GM18526 (cell line): ENCODE data around the gene ADTRP.

Experiments
- POLR2A ChIP-seq: IDR thresholded peaks from 3 replicates; pipeline ENCODE4 v1.6.1; 2011; ENCODE audit not compliant: insufficient read length; ENCODE audit errors: extremely low read depth

The ADTRP gene

DNA sequence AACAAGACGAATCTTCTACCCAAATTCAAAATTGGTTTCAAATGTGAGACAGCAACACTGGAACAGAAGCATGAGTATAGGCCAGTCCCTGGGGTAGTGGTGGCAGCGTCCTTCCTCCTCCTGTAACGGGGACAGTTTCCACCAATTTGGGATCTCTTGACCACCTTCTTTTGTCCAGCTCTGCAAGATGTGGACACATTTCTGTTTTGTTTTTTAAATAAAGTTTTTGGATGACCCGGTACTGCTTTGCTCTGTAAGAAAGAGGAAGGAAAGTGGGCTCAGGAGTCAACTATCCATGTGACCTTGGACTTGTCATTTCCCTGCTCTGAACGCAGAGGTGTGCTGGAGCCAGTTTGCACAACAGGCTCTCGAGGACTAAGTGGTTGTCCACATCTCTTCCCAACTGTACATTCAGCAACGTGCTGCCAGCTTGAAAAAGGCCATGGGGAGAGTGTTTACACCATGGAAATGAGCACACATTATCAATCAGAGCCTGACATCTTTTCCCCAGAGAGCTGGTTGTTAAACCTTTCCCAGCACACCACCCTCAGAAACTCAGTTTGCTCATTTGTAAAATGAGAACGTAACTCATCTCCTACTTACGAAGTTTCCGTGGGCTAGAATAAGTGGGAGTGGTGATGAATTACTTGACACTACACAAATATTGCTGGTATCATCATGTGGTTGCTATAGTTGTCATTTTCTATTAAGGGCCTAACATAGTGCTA, 66.5 kb downstream of the ADTRP start:
- no peak for TF ChIP-seq POLR2A

DNA sequence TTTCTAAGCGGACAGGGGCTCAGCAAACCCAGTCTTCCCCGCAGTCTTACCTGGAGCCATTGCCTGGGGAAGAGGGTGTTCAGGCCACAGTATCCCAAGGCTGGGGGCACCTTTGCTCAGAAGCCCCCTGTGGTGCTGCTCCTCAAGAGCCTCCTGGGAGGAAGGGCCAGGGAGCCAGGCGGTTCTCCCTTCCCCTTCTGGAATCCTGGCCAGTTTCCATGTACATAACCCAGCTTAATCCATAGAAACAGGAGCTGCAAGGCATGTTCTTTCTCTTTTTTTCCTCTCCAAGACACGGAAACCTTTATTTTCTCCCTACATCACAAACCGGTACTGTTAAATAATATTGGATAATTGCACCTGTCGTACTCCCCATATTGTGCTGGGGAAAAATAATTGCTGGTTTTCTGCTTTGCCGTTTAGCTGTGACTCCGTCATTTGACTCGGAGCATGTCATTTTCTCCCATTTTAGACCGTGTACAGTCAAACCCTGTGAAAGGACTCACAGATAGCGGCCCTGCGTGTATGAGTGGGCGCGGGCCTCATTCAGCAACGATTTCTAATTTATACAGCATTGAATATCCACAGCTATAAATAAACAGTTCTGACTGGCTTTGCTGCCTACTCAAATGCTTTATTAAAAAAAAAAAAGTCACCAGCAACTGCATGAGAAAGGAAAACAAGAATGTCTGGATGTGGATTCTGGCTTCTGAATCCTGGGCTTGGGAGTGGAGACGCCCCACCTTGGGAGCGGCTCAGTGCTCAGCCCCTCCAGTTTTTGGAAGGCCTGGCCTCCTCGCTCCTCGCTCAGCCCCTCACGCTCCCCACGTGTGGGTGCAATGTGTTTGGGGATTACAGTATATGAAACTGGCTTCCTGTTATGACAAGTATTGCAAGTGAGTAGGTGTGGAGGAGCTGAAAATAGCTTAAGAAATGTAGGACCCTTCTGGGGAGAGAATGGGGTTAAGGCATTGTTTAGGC, 67.3 kb downstream of the ADTRP start:
- TF ChIP-seq POLR2A, result no peak

DNA sequence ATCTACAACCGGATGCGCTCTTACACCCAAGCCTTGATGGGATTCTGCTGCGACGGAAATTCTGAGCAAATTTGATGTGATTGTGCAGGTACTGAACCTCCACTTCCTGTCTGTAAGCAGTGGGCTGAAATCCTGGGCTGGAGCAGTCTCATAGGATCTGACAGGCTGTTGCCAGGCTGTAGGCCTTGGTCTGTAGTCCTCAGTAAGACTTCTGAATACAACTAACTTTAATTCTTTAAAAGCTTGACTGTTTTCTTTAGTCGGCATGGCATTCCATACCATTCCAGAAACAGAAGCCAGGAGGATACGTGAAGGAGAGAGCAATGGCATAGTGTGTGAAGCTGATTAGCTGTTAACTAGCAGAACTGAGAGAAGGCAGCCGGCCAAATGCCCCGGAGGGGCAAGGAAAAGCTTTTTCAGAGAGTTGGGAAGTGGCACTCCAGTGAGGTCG, 68.3 kb downstream of the ADTRP start:
- no peak for TF ChIP-seq POLR2A

DNA sequence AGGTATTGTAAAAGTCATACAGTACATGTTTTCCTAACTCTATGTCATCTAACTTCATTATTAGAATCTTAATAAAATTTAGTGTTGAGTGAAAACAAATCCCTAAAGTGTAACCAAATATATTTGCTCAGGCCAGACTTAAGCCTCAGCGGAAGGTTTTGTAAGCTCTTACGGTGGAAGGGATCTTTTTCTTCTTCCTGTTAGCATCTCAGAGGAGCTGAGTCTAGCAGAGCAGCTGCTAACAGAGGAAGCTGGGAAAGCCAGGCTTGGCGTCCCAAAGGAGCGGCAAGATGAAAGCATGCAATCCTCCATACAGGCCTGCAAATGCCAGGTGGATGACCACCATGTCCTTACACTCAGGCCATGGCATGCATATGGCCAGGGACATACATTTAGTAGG, 72.4 kb downstream of the ADTRP start:
- no peak for TF ChIP-seq POLR2A

- no peak for TF ChIP-seq POLR2A
Observed at GRCh38 chr6:11705483-11705882, 73.1 kb downstream of the ADTRP start.

DNA sequence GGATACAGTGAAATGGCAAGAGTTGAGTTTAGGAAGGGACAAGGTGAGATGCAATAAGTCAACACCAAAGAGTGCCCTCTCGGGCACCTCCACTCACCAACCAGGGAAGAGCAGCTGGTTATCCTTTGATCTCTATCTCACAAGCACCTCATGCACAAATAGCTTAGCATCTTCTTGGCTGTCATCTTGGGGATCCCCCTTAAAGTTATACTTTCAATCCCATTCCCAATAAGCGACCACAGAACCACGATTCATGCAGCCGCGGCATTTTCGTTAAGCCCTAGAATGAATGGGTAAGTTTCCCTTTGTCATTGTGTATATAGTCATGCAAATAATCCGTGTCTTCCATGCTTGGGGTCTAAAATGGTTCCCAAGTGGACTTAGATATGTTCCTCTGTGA, 73.5 kb downstream of the ADTRP start:
- TF ChIP-seq POLR2A, result no peak

GRCh38 chr6:11703725-11704124, 74.9 kb downstream of the ADTRP start:
- no peak for TF ChIP-seq POLR2A

DNA sequence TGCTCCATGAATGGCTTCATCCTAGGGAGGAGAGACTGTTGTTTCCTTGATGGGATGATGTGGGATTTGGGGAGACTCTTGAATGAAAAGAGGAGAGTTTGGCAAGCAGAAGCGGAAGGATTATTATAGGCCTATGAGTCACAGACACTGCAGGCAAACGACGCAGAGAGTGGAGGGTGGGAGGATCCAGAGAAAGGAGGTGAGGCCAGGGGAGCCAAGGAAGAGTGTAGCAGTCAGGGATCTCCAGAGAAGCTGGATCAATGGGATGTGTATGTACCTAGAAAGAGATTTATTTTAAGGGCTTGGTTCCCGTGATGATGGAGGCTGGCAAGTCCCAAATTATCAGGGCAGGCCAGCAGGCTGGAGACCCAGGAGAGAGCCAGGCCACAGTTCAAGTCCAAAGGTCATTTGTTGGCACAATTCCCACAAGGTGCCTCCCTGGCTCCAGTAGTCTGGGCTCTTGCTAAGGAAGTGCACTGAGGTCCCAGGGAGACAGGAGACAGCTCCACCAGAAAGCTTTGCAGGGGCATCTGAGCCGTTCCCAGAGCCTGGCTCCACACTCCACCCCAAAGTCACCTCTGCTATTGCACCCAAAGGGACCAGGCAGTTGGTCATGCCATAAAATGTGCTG, 76.0 kb downstream of the ADTRP start:
- TF ChIP-seq POLR2A, result no peak

DNA sequence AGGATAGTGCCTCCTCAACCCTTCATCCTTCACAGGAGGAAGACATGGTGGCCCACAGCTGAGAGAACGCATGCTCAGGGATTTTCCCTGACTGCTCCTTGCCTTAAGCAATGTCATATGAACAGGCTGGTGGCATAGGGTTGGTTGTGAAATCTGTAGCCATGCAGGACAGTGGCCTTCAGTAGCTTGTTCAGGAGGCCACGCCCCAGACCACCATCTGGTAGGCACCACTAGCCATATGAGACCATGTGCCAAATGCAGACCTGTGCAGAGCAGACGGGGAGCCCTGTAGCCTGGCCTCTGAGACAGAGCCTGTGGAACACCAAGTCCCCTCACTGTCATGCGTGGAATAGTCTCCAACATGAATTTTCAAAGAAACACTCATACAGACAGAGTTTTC, 76.5 kb downstream of the ADTRP start:
- no peak for TF ChIP-seq POLR2A

GRCh38 chr6:11701573-11701972, 77.0 kb downstream of the ADTRP start:
- TF ChIP-seq POLR2A, result no peak

GRCh38 chr6:11700118-11700718, 78.4 kb downstream of the ADTRP start:
- TF ChIP-seq POLR2A, result no peak

DNA sequence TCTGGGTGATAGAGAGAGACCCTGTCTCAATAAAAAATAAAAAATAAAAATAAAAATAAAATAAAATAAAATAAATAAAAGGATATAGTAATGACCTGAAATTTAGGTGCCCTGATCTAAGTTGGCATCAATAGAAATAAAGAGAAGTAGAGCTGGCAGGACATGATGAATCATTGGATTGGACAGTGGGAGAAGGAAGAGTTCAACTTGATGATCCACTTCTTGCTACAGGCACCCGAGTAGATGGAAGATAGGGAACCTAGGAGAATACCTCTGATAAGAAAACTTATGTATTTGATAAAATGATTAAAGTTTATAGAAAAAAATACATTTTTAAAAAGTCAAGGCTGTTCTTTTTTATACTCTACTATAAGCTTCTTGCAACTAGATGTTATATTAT, 79.0 kb downstream of the ADTRP start:
- TF ChIP-seq POLR2A, result no peak

GRCh38 chr6:11692451-11693376, 85.9 kb downstream of the ADTRP start:
- TF ChIP-seq POLR2A, result no peak

DNA sequence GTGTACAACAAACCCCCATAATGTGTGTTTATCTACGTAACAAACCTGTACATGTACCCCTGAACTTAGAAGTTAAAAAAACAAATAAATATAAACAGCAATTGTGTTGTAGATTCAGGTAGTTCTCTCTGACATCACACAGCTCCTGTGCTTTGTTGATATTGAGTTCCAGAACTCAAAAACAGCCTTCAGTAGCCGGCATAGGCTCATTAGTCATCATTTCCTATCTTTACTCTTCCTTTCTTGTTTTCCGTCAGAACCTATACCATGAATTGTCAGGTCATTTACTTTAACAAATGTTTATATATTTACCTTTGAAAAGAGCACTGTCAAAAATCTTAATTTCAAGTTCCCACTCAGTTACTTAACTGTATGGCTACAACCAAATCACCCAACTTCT, 88.8 kb downstream of the ADTRP start:
- no peak for TF ChIP-seq POLR2A
